ENCODE data around the gene ZNF219. TPM values are rescaled to one million over a fixed set of nuclear protein-coding genes. Genes with fewer than 3 reads are reported as not detected.

ZNF219 gene
- total RNA-seq, 1 experiment from 2014 or later = 6.0 TPM

GRCh38 chr14:21057803-21058675, 40.4 kb downstream of the ZNF219 start, which contains the start of gene RNASE8:
Gene RNASE8, plus strand, starts transcription at chr14:21057822. Its CDS starts 71 bp downstream, at chr14:21057893.
- H3K36me3 ChIP-seq (ENCODE audit: low read depth, low read length) = no peaks in the 10 kb centered on the region
- H3K27me3 ChIP-seq (ENCODE audit: low read length) = peaks cover 33% of the 10 kb centered on the region
- no peak within 1 kb of the TSS for H3K27ac ChIP-seq (ENCODE audit: low read length)
- no peaks in the 10 kb centered on the region for H3K9me2 ChIP-seq (replicated peaks; ENCODE audit: low read length)
- H3K4me2 ChIP-seq (ENCODE audit: low read length) = no peak within 1 kb of the TSS
- BruUV-seq (replicated peaks) = no TSS peak
- no peak within 1 kb of the TSS for H2AFZ ChIP-seq (ENCODE audit: low read length)
- H3K9ac ChIP-seq (ENCODE audit: low read length) = no peak within 1 kb of the TSS
- DNase-seq (no peak), ATAC-seq (no peak)
- TF ChIP-seq EZH2phosphoT487 (IDR thresholded peaks at IDR 0.05; ENCODE audit: borderline replicate concordance, low read length) (no peak), EZH2 (IDR thresholded peaks at IDR 0.05; ENCODE audit: low read length, unreplicated experiment) (no peak)
- TF ChIP-seq, protein P1, sequence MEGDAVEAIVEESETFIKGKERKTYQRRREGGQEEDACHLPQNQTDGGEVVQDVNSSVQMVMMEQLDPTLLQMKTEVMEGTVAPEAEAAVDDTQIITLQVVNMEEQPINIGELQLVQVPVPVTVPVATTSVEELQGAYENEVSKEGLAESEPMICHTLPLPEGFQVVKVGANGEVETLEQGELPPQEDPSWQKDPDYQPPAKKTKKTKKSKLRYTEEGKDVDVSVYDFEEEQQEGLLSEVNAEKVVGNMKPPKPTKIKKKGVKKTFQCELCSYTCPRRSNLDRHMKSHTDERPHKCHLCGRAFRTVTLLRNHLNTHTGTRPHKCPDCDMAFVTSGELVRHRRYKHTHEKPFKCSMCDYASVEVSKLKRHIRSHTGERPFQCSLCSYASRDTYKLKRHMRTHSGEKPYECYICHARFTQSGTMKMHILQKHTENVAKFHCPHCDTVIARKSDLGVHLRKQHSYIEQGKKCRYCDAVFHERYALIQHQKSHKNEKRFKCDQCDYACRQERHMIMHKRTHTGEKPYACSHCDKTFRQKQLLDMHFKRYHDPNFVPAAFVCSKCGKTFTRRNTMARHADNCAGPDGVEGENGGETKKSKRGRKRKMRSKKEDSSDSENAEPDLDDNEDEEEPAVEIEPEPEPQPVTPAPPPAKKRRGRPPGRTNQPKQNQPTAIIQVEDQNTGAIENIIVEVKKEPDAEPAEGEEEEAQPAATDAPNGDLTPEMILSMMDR (conservative IDR thresholded peaks at IDR 0.05; ENCODE audit: low read depth, low read length) = no peak
- CTCF ChIA-PET = no interaction called here
- H3K9me3 ChIP-seq (ENCODE audit: low read length) = no peaks in the 10 kb centered on the region
- POLR2A ChIA-PET (ENCODE audit: unreplicated experiment) = no interaction called here
- H3F3A ChIP-seq (ENCODE audit: low read length, unreplicated experiment) = no peaks in the 10 kb centered on the region
- H3K4me1 ChIP-seq (ENCODE audit: insufficient read depth, low read length) = no peaks in the 10 kb centered on the region
- H3K4me3 ChIP-seq (ENCODE audit: low read length) = no peak within 1 kb of the TSS
- H3K79me2 ChIP-seq (ENCODE audit: low read length) = no peaks in the 10 kb centered on the region
- intact Hi-C loops (cut with micrococcal nuclease) = no loop called here
- H4K20me1 ChIP-seq (ENCODE audit: low read length) = no peaks in the 10 kb centered on the region

DNA sequence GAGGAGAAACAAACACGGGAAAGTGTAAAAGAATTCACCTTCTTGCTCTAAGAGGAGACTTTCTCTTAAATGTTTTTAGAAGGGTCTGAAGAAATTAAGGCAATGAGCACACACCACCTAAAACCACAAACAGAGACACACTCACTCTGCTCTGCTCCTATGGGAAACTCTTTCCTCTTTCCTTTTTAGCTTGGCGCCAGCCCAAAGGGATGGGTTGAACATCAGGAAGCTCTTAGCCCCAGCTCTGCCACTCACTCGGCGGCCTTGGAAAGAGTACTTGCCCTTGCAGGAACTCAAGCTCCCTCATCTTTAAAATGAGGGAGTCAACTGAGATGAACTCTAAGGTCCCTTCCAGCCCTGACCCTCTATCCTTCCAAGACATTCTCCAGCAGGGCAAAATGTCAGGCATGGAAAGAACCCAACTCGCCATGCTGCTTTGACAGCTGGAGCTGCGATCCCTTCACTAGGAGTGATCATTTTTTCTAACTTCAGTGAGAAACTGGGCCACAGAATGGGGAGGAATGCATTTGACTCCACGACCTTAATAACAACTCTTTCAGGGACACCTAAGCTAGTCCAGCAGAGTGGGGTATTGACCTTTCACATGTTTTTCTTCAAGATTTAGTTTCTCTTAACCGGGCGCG, 41.8 kb downstream of the ZNF219 start:
- ChIA-PET CTCF (no interaction called here), POLR2A (ENCODE audit: unreplicated experiment) (no interaction called here)
- no peak overlapping the region for H3K27ac ChIP-seq (ENCODE audit: low read length)
- H3K9ac ChIP-seq (ENCODE audit: low read length) = no peak overlapping the region
- H4K20me1 ChIP-seq (ENCODE audit: low read length) = no peaks in the 10 kb centered on the region
- no peaks in the 10 kb centered on the region for H3K9me2 ChIP-seq (replicated peaks; ENCODE audit: low read length)
- H3K9me3 ChIP-seq (ENCODE audit: low read length) = no peaks in the 10 kb centered on the region
- DNase-seq = peak; percentile 21
- H3K4me3 ChIP-seq (ENCODE audit: low read length) = no peak overlapping the region
- no TSS peak for BruUV-seq (replicated peaks)
- no peaks in the 10 kb centered on the region for H3K79me2 ChIP-seq (ENCODE audit: low read length)
- no peak overlapping the region for H3K4me2 ChIP-seq (ENCODE audit: low read length)
- intact Hi-C loops (cut with micrococcal nuclease) = no loop called here
- no peak for ATAC-seq
- H3K36me3 ChIP-seq (ENCODE audit: low read depth, low read length) = no peaks in the 10 kb centered on the region
- H3K27me3 ChIP-seq (ENCODE audit: low read length) = peaks cover 28% of the 10 kb centered on the region
- H3F3A ChIP-seq (ENCODE audit: low read length, unreplicated experiment) = no peaks in the 10 kb centered on the region
- no peaks in the 10 kb centered on the region for H3K4me1 ChIP-seq (ENCODE audit: insufficient read depth, low read length)
- no peak overlapping the region for H2AFZ ChIP-seq (ENCODE audit: low read length)
- TF ChIP-seq, protein P1 (conservative IDR thresholded peaks at IDR 0.05; ENCODE audit: low read depth, low read length) = no peak
- TF ChIP-seq EZH2phosphoT487 (IDR thresholded peaks at IDR 0.05; ENCODE audit: borderline replicate concordance, low read length) = no peak
- no peak for TF ChIP-seq EZH2 (IDR thresholded peaks at IDR 0.05; ENCODE audit: low read length, unreplicated experiment)
